Natural killer cell treated with Interleukin-12 subunit alpha and Interleukin-12 subunit beta and Interleukin-15 and Interleukin-18, amount 100 ng/mL, for 72 hours (primary cell): Measurements from ENCODE around the gene CCDC24. TPM values are rescaled to one million over a fixed set of nuclear protein-coding genes. Genes with fewer than 3 reads are reported as not detected.

Experiments used
- ATAC-seq, 2 donors: fragments of 150-1000 bp; cut with Tn5 transposase in 1 of 2; sonication (Bioruptor Pico), chemical (Tn5 transposase) in 1 of 2; 2 replicates each; pipeline ENCODE4 v1.10.0; 2021
- DNase-seq: peaks from one replicate; pipeline ENCODE4 v3.0.0; 2022; ENCODE audit warnings: low spot score
- H3K27ac Mint-ChIP-seq, 2 donors: 1 replicate in 1 of 2; 2 replicates in 1 of 2; pipeline ENCODE4 v1.8.0; 2022; ENCODE audit warnings: mixed read lengths in 2 of 2, mild to moderate bottlenecking in 1 of 2, moderate library complexity in 1 of 2
- H3K27me3 Mint-ChIP-seq, 2 donors: 1 replicate in 1 of 2; 2 replicates in 1 of 2; pipeline ENCODE4 v1.8.0; 2022; ENCODE audit warnings: mixed read lengths in 2 of 2
- H3K36me3 Mint-ChIP-seq: one replicate; pipeline ENCODE4 v1.8.0; 2022; ENCODE audit warnings: mixed read lengths
- H3K4me1 Mint-ChIP-seq, 2 donors: 1 replicate in 1 of 2; 2 replicates in 1 of 2; pipeline ENCODE4 v1.8.0; 2022; ENCODE audit warnings: low read depth in 2 of 2, mixed read lengths in 2 of 2, mild to moderate bottlenecking in 1 of 2
- H3K4me3 Mint-ChIP-seq: one replicate; pipeline ENCODE4 v1.8.0; 2022; ENCODE audit warnings: mixed read lengths
- H3K9me3 Mint-ChIP-seq: 2 replicates; pipeline ENCODE4 v1.8.0; 2022; ENCODE audit warnings: mixed read lengths
- total RNA-seq, 2 donors: library from RNA; stranded (reverse); gene quantifications; one replicate each; pipeline ENCODE4 v1.2.3, GENCODE V29; 2022

The CCDC24 gene
- total RNA-seq, result 1 to 10 TPM; 1.8 to 2.9 TPM

GRCh38 chr1:43991476-43992231 lies at the start of gene CCDC24:
CCDC24 (plus strand) TSS chr1:43991599; CDS start chr1:43991879, 280 bp downstream.
- DNase-seq (peak; percentile 89), ATAC-seq (peak; percentile 91 to 93)
- Mint-ChIP-seq H3K4me1 (peaks cover 10% of the 10 kb centered on the region in 2 donors), H3K27ac (peak within 1 kb of the TSS; percentile 32 to 35), H3K36me3 (no peaks in the 10 kb centered on the region), H3K9me3 (no peaks in the 10 kb centered on the region), H3K4me3 (peak within 1 kb of the TSS; percentile 79), H3K27me3 (no peaks in the 10 kb centered on the region)

DNA sequence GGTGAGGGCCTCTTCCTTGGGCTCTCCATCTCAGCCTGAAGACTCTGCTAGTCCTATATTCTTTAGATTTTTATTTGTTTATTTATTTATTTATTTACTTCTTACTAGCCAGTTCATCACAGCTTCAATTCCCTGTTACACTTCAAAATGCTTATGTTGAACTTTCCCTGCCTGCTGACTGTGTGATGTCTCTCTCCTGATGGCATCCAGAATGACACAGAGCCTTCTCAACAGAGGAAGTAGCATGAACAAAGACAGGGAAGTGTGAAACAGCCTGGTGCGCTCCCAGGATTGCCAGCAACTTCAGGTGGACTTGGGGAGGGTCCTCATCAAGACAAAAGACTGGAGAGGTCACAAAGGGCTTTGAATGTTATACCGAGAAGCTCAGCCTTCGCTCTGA lies 49.0 kb upstream of the CCDC24 start:
- H3K4me3 Mint-ChIP-seq, result no peak overlapping the region
- ATAC-seq (no peak), DNase-seq (no peak)
- H3K36me3 Mint-ChIP-seq, result no peaks in the 10 kb centered on the region
- H3K4me1 Mint-ChIP-seq, result peaks cover 17 to 23% of the 10 kb centered on the region in 2 donors
- no peaks in the 10 kb centered on the region for H3K9me3 Mint-ChIP-seq
- H3K27ac Mint-ChIP-seq, result no peak overlapping the region
- H3K27me3 Mint-ChIP-seq, result no peaks in the 10 kb centered on the region

- ATAC-seq (no peak), DNase-seq (no peak)
- H3K27me3 Mint-ChIP-seq, result no peaks in the 10 kb centered on the region
- peaks cover 24 to 27% of the 10 kb centered on the region in 2 donors for H3K4me1 Mint-ChIP-seq
- H3K4me3 Mint-ChIP-seq, result peak overlapping the region; percentile 95
- H3K27ac Mint-ChIP-seq, result peak overlapping the region in 1 of 2 donors; percentile 95
- H3K9me3 Mint-ChIP-seq, result no peaks in the 10 kb centered on the region
- H3K36me3 Mint-ChIP-seq, result no peaks in the 10 kb centered on the region
Observed at GRCh38 chr1:43944860-43945259, 46.5 kb upstream of the CCDC24 start.

GRCh38 chr1:43945674-43946235 lies 45.6 kb upstream of the CCDC24 start:
- peak overlapping the region; percentile 86 to 95 for H3K27ac Mint-ChIP-seq
- peak overlapping the region; percentile 95 for H3K4me3 Mint-ChIP-seq
- DNase-seq, result no peak
- H3K36me3 Mint-ChIP-seq, result peaks cover 6% of the 10 kb centered on the region
- H3K27me3 Mint-ChIP-seq, result no peaks in the 10 kb centered on the region
- H3K9me3 Mint-ChIP-seq, result no peaks in the 10 kb centered on the region
- ATAC-seq, result no peak
- H3K4me1 Mint-ChIP-seq, result peaks cover 26 to 33% of the 10 kb centered on the region in 2 donors

DNA sequence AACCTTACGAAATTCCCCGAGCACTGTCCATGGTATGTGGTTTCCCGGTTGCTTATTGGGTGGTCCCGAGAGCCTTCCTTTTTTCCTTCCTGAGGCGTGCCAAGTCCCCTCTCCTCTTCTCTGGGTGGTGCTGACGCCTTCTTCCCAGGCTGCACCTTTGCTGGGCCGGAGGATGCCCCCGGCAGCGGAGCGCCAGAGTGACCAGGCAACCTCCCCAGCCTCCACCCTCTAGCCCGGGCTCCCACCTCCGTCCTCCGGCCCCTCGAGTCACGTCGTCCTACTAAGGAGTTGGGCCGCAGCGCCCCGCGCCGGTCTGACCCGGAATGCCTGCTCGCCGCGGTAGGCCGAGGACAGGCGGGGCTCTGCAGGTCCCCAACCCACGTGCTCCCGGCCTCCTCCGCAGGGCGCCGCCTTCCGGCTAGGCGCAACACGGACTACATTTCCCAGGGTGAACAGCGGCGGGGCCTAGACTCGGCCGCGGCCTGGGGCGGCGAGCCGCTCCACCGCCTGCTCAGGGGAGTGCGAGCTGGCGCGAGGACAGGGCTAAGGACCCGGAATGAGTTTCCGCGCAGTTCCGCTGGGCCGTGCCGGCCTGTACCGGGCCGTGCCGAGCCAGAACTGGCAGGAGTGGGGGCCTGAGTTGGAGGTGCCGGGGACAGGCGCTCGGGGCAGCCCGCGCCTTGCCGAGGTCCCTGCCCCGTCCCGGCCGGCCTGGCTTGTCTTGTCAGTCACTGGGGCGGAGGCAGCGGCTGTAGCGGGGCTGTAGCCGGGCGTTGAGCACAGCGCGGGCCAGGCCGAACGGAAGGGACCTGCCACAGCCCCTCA lies 45.0 kb upstream of the CCDC24 start, which contains the start of gene IPO13:
TSS of gene IPO13 (plus strand) at position 715 of the 825 bp plus-strand sequence. CDS start 651 bp downstream, outside the sequence.
- peak; percentile 98 to 99 for ATAC-seq

DNA sequence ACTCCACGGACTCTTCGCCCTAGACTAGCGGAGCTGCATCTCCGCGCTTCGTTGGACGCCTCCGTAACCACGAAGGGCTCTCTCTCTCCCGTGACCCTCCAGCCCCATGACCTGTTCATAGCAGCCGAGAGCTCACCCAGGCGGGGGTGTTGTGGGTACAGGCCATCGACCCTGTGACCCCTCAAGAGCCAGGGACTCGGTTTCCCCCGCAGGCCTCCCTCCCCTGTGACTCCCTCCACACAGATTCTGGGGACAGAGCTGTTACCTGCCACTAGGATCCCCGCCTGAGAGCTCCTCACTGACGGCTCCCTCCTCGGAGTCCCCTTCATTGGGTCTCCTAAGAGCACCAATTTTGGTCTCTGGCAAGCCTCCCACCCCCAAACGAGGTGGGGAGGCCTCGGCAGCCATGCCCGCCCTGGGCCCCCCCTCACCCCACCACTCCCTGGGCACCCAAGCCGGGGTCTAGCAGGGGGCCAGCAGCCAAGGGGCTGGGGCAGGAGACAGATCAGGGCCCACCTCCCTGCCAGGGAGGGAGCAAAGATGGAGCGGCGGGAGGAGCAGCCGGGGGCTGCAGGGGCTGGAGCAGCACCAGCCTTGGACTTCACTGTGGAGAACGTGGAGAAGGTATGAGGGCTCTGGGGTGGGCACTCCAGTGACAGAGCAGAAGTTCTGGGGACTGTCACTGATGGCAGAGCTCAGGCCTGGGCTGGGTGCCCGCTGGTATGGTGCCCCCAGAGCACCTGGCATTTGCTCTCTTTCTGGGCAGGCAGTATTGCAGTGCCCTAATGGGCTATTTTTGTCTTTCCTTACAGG lies 44.1 kb upstream of the CCDC24 start:
- Mint-ChIP-seq H3K36me3 (peaks cover 7% of the 10 kb centered on the region), H3K4me1 (peaks cover 29 to 41% of the 10 kb centered on the region in 2 donors), H3K27me3 (no peaks in the 10 kb centered on the region), H3K4me3 (peak overlapping the region; percentile 95), H3K27ac (peak overlapping the region; percentile 86 to 95), H3K9me3 (no peaks in the 10 kb centered on the region)
- ATAC-seq (no peak), DNase-seq (no peak)

More for the DNA sequence above, 45.0 kb upstream of the CCDC24 start, which contains the start of gene IPO13:
- H3K27ac Mint-ChIP-seq, result peak within 1 kb of the TSS; percentile 86 to 95
- peak; percentile 98 for DNase-seq
- H3K36me3 Mint-ChIP-seq, result peaks cover 7% of the 10 kb centered on the region
- H3K4me1 Mint-ChIP-seq, result peaks cover 29 to 40% of the 10 kb centered on the region in 2 donors
- H3K27me3 Mint-ChIP-seq, result no peaks in the 10 kb centered on the region
- no peaks in the 10 kb centered on the region for H3K9me3 Mint-ChIP-seq
- H3K4me3 Mint-ChIP-seq, result peak within 1 kb of the TSS; percentile 95

- H3K36me3 Mint-ChIP-seq, result peaks cover 7% of the 10 kb centered on the region
- no peaks in the 10 kb centered on the region for H3K27me3 Mint-ChIP-seq
- H3K4me1 Mint-ChIP-seq, result peaks cover 29 to 37% of the 10 kb centered on the region in 2 donors
- peak overlapping the region; percentile 86 to 95 for H3K27ac Mint-ChIP-seq
- no peak for DNase-seq
- peak overlapping the region; percentile 95 for H3K4me3 Mint-ChIP-seq
- no peaks in the 10 kb centered on the region for H3K9me3 Mint-ChIP-seq
- no peak for ATAC-seq
Observed at GRCh38 chr1:43947874-43948437, 43.4 kb upstream of the CCDC24 start.

- H3K9me3 Mint-ChIP-seq, result no peaks in the 10 kb centered on the region
- H3K36me3 Mint-ChIP-seq, result peaks cover 7% of the 10 kb centered on the region
- no peak overlapping the region for H3K4me3 Mint-ChIP-seq
- no peaks in the 10 kb centered on the region for H3K27me3 Mint-ChIP-seq
- DNase-seq, result no peak
- H3K4me1 Mint-ChIP-seq, result peaks cover 29 to 35% of the 10 kb centered on the region in 2 donors
- ATAC-seq, result no peak
- no peak overlapping the region for H3K27ac Mint-ChIP-seq
Observed at GRCh38 chr1:43949678-43950077, 41.7 kb upstream of the CCDC24 start.

DNA sequence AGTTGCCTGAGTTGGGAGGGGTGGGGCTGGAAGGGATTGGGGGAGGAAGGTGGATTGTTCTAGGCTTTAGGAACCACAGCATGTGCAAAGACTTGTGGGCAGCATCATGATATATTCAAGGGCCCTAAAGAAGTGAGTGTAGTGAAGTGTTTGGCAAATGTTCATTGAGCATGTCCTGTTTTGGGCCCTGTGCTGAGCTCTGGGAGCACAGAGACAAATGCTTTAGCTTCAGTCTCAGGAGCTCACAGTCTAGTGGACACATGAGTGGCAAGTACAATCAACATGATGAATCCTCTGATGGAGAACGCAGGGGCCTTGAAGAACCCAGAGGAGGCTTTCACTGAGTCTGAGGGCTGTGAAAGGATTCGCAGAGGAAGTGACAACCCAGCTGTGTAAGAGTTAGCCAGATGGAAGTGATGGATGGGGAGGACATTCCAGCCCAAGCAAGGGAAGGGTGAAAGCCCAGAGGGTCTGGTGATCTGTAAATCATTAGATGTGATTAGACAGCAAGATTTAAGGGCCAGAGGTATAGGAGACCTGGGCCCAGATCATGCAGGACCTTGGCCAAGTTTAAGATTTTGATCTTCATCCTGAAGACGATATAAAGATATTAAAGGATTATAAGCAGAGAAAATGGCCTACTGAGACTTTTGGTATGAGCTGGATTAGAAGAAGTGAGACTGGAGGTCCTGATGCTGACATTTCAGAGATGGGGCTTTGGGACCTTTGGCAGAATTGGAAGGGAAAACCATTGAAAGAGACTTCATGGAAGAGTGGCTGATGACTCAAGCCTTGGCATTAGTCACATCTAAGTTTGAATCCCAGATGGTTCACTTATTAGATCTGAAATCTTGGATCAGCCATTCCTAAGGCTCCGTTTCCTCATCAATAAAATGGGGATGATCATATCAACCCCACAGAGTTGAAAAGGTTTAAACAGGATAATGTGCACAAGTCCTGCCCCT lies 40.1 kb upstream of the CCDC24 start:
- peak overlapping the region in 1 of 2 donors; percentile 30 for H3K27ac Mint-ChIP-seq
- DNase-seq, result no peak

DNA sequence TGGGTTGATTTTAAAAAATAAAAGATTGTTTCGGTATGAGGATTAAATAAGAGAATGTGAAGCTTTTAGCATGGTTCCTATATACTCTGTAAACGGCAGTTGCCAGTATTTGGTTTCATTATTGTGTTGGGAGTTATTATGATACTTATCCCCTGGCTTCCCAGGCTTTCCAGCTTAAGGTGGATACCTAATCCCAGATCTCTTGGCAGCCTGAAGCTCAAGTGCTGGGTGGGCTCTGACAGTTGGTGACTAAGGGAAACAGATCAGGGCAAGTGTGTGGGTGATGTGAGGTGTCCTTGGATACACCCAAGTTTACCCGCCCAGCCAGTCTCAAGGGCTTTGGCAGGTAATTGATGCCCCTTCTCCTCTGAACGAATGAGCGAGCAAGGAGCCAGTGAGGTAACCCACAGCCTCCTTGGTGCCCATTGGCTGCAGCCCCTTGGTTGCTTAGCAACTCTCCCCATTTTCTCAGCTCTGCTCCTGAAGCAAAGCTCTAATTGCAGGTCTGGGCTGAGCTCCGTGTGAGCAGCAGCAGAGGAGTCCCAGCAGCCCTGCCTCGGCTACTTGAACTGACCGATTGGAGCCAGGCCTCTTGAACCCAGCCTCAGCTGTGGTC lies 38.6 kb upstream of the CCDC24 start:
- Mint-ChIP-seq H3K4me3 (no peak overlapping the region), H3K27ac (no peak overlapping the region), H3K4me1 (peaks cover 18 to 21% of the 10 kb centered on the region in 2 donors), H3K9me3 (no peaks in the 10 kb centered on the region), H3K36me3 (peaks cover 7% of the 10 kb centered on the region), H3K27me3 (no peaks in the 10 kb centered on the region)
- DNase-seq (no peak), ATAC-seq (no peak)

More for the DNA sequence above, 40.1 kb upstream of the CCDC24 start:
- Mint-ChIP-seq H3K36me3 (peaks cover 7% of the 10 kb centered on the region), H3K27me3 (no peaks in the 10 kb centered on the region), H3K9me3 (no peaks in the 10 kb centered on the region), H3K4me3 (no peak overlapping the region), H3K4me1 (peaks cover 19 to 22% of the 10 kb centered on the region in 2 donors)
- no peak for ATAC-seq

GRCh38 chr1:43953361-43953760 lies 38.0 kb upstream of the CCDC24 start:
- no peak overlapping the region for H3K4me3 Mint-ChIP-seq
- peaks cover 15 to 17% of the 10 kb centered on the region in 2 donors for H3K4me1 Mint-ChIP-seq
- H3K27me3 Mint-ChIP-seq, result no peaks in the 10 kb centered on the region
- H3K9me3 Mint-ChIP-seq, result no peaks in the 10 kb centered on the region
- ATAC-seq, result no peak
- no peak overlapping the region for H3K27ac Mint-ChIP-seq
- peaks cover 7% of the 10 kb centered on the region for H3K36me3 Mint-ChIP-seq
- no peak for DNase-seq
